DOHH2 (cell line): Measurements from ENCODE around the gene SPCS1.

Experiments
- EZH2phosphoT487 ChIP-seq: fragments of 200-600 bp; sonication (generic); IDR thresholded peaks from 2 replicates; pipeline ENCODE4 v1.6.1; 2017; ENCODE audit warnings: borderline replicate concordance, mild to moderate bottlenecking, antibody characterized with exemption, low read length, moderate library complexity, mixed read lengths
- TF ChIP-seq, protein P1 (sequence below): fragments of 200-600 bp; sonication (generic); IDR thresholded peaks from one replicate; pipeline ENCODE4 v1.5.1; 2014; ENCODE audit warnings: antibody characterized with exemption, mild to moderate bottlenecking, low read depth, low read length; ENCODE audit not compliant: poor library complexity, severe bottlenecking

DNA sequence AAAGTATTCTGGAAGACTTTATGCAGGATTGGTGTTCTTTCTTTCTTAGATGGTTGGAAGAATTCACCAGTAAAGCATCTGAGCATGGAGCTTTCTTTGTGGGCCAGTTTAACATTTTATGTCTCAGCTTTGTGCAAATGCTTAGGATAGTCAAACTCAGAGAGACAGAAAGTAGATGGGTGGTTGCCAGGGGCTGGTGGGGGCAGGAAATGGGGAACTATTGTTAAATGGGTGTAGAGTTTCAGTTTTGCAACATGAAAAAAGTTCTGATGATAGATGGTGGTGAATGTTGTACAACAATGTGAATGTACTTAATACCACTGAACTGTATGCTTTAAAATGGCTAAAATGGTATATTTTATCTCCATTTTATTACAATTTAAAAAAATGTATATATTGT is 24.8 kb downstream of the SPCS1 start:
- TF ChIP-seq, protein P1, sequence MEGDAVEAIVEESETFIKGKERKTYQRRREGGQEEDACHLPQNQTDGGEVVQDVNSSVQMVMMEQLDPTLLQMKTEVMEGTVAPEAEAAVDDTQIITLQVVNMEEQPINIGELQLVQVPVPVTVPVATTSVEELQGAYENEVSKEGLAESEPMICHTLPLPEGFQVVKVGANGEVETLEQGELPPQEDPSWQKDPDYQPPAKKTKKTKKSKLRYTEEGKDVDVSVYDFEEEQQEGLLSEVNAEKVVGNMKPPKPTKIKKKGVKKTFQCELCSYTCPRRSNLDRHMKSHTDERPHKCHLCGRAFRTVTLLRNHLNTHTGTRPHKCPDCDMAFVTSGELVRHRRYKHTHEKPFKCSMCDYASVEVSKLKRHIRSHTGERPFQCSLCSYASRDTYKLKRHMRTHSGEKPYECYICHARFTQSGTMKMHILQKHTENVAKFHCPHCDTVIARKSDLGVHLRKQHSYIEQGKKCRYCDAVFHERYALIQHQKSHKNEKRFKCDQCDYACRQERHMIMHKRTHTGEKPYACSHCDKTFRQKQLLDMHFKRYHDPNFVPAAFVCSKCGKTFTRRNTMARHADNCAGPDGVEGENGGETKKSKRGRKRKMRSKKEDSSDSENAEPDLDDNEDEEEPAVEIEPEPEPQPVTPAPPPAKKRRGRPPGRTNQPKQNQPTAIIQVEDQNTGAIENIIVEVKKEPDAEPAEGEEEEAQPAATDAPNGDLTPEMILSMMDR = no peak
- TF ChIP-seq EZH2phosphoT487 = no peak
